BLaER1 treated with 17β-estradiol and CSF1 and Interleukin-3, amounts not matched to agents 10 nM and 100 nM (cell line): ENCODE data around the gene AUTS2.

ENCODE experiments used
- H3K27ac ChIP-seq, 11 experiments: shearing (Covaris generic); formaldehyde crosslinking; 2 replicates each; pipeline ENCODE4 v1.8.1; 2022
- H3K27me3 ChIP-seq, 11 experiments: shearing (Covaris generic); formaldehyde crosslinking; 2 replicates each; pipeline ENCODE4 v1.8.1; 2022
- H3K36me3 ChIP-seq, 11 experiments: shearing (Covaris generic); formaldehyde crosslinking; 2 replicates each; pipeline ENCODE4 v1.8.1; 2022
- H3K4me1 ChIP-seq, 10 experiments: shearing (Covaris generic); formaldehyde crosslinking; 2 replicates each; pipeline ENCODE4 v1.8.1; 2022
- H3K4me2 ChIP-seq, 11 experiments: shearing (Covaris generic); formaldehyde crosslinking; 2 replicates each; pipeline ENCODE4 v1.8.1; 2022
- H3K4me3 ChIP-seq, 10 experiments: shearing (Covaris generic); formaldehyde crosslinking; 2 replicates each; pipeline ENCODE4 v1.8.1; 2022
- H3K9ac ChIP-seq, 11 experiments: shearing (Covaris generic); formaldehyde crosslinking; 2 replicates each; pipeline ENCODE4 v1.8.1; 2022
- H3K9me3 ChIP-seq, 11 experiments: shearing (Covaris generic); formaldehyde crosslinking; replicated peaks in 1 of 11; 2 replicates each; pipeline ENCODE4 v1.8.1; 2022
- H4K20me1 ChIP-seq, 11 experiments: shearing (Covaris generic); formaldehyde crosslinking; 2 replicates each; pipeline ENCODE4 v1.8.1; 2022
- Cebpa-rat ChIP-seq, 11 experiments: shearing (Covaris generic); IDR thresholded peaks; 2 replicates each; pipeline ENCODE4 v1.8.1; 2022

AUTS2 gene

GRCh38 chr7:70788276-70788675 is 1190.0 kb downstream of the AUTS2 start:
- Histone ChIP-seq H3K27ac (no peak overlapping the region), H3K4me2 (no peak overlapping the region), H3K9ac (no peak overlapping the region), H3K4me1 (no peaks in the 10 kb centered on the region), H3K4me3 (no peak overlapping the region), H4K20me1 (peaks cover 0 to 57% (median 0%) of the 10 kb centered on the region in 11 experiments; a peak in 8 of 22 replicates), H3K27me3 (no peaks in the 10 kb centered on the region), H3K36me3 (peaks cover 90 to 100% (median 100%) of the 10 kb centered on the region in 11 experiments), H3K9me3 (no peaks in the 10 kb centered on the region)
- TF ChIP-seq Cebpa-rat (IDR thresholded peaks at IDR 0.05): no peak

- no peak overlapping the region for H3K9ac ChIP-seq
- H3K4me2 ChIP-seq: no peak overlapping the region
- H3K4me1 ChIP-seq: no peaks in the 10 kb centered on the region
- no peaks in the 10 kb centered on the region for H3K27me3 ChIP-seq
- H3K9me3 ChIP-seq: no peaks in the 10 kb centered on the region
- TF ChIP-seq Cebpa-rat (IDR thresholded peaks at IDR 0.05): no peak
- H3K27ac ChIP-seq: no peak overlapping the region
- H3K36me3 ChIP-seq: peaks cover 81 to 100% (median 97%) of the 10 kb centered on the region in 11 experiments
- H4K20me1 ChIP-seq: peaks cover 0 to 55% (median 0%) of the 10 kb centered on the region in 11 experiments; a peak in 7 of 22 replicates
- no peak overlapping the region for H3K4me3 ChIP-seq
Measured at GRCh38 chr7:70789481-70790214, 1191.4 kb downstream of the AUTS2 start.

- Histone ChIP-seq H4K20me1 (peaks cover 0 to 55% (median 0%) of the 10 kb centered on the region in 11 experiments; a peak in 7 of 22 replicates), H3K36me3 (peaks cover 73 to 96% (median 90%) of the 10 kb centered on the region in 11 experiments)
- no peak for TF ChIP-seq Cebpa-rat (IDR thresholded peaks at IDR 0.05)
Measured at GRCh38 chr7:70790215-70791073, 1192.2 kb downstream of the AUTS2 start.

GRCh38 chr7:70791341-70791740 is 1193.1 kb downstream of the AUTS2 start:
- no peak overlapping the region for H3K27ac ChIP-seq
- TF ChIP-seq Cebpa-rat (IDR thresholded peaks at IDR 0.05): no peak
- H3K9me3 ChIP-seq: no peaks in the 10 kb centered on the region
- peaks cover 0 to 50% (median 0%) of the 10 kb centered on the region in 11 experiments; a peak in 7 of 22 replicates for H4K20me1 ChIP-seq
- H3K27me3 ChIP-seq: no peaks in the 10 kb centered on the region
- no peak overlapping the region for H3K9ac ChIP-seq
- no peaks in the 10 kb centered on the region for H3K4me1 ChIP-seq
- no peak overlapping the region for H3K4me2 ChIP-seq
- no peak overlapping the region for H3K4me3 ChIP-seq
- H3K36me3 ChIP-seq: peaks cover 64 to 87% (median 81%) of the 10 kb centered on the region in 11 experiments

More at GRCh38 chr7:70790215-70791073, 1192.2 kb downstream of the AUTS2 start:
- Histone ChIP-seq H3K27me3 (no peaks in the 10 kb centered on the region), H3K9me3 (no peaks in the 10 kb centered on the region), H3K4me1 (no peaks in the 10 kb centered on the region), H3K4me2 (no peak overlapping the region), H3K9ac (no peak overlapping the region), H3K27ac (no peak overlapping the region), H3K4me3 (no peak overlapping the region)

GRCh38 chr7:70793060-70793459 is 1194.8 kb downstream of the AUTS2 start:
- H4K20me1 ChIP-seq: peaks cover 0 to 50% (median 0%) of the 10 kb centered on the region in 11 experiments; a peak in 6 of 22 replicates
- peaks cover 48 to 69% (median 64%) of the 10 kb centered on the region in 11 experiments for H3K36me3 ChIP-seq
- H3K9me3 ChIP-seq: peaks cover 0 to 5% (median 0%) of the 10 kb centered on the region in 11 experiments; a peak in 7 of 22 replicates

GRCh38 chr7:70793821-70794220 is 1195.5 kb downstream of the AUTS2 start:
- peaks cover 0 to 9% (median 0%) of the 10 kb centered on the region in 11 experiments; a peak in 7 of 22 replicates for H3K9me3 ChIP-seq

More at GRCh38 chr7:70793060-70793459, 1194.8 kb downstream of the AUTS2 start:
- Histone ChIP-seq H3K4me1 (no peaks in the 10 kb centered on the region), H3K4me2 (no peak overlapping the region), H3K9ac (no peak overlapping the region), H3K27me3 (no peaks in the 10 kb centered on the region), H3K27ac (no peak overlapping the region), H3K4me3 (no peak overlapping the region)
- TF ChIP-seq Cebpa-rat (IDR thresholded peaks at IDR 0.05): no peak

GRCh38 chr7:70794962-70795361 is 1196.7 kb downstream of the AUTS2 start:
- Histone ChIP-seq H3K9ac (no peak overlapping the region), H3K27me3 (no peaks in the 10 kb centered on the region)

More at GRCh38 chr7:70793821-70794220, 1195.5 kb downstream of the AUTS2 start:
- TF ChIP-seq Cebpa-rat (IDR thresholded peaks at IDR 0.05): no peak
- Histone ChIP-seq H3K4me1 (no peaks in the 10 kb centered on the region), H3K27me3 (no peaks in the 10 kb centered on the region), H3K9ac (no peak overlapping the region), H3K4me2 (no peak overlapping the region), H3K36me3 (peaks cover 40 to 62% (median 56%) of the 10 kb centered on the region in 11 experiments), H3K4me3 (no peak overlapping the region), H4K20me1 (peaks cover 0 to 43% (median 0%) of the 10 kb centered on the region in 11 experiments; a peak in 6 of 22 replicates), H3K27ac (no peak overlapping the region)

GRCh38 chr7:70795948-70796347 is 1197.7 kb downstream of the AUTS2 start:
- Histone ChIP-seq H3K36me3 (peaks cover 19 to 51% (median 38%) of the 10 kb centered on the region in 11 experiments; a peak in 21 of 22 replicates), H3K27ac (no peak overlapping the region), H3K27me3 (no peaks in the 10 kb centered on the region), H3K4me2 (no peak overlapping the region), H3K9ac (no peak overlapping the region), H4K20me1 (peaks cover 0 to 24% (median 0%) of the 10 kb centered on the region in 11 experiments; a peak in 4 of 22 replicates), H3K4me1 (peaks cover 1 to 3% (median 2%) of the 10 kb centered on the region in 10 experiments; a peak in 19 of 20 replicates), H3K4me3 (no peak overlapping the region), H3K9me3 (peaks cover 16 to 30% (median 21%) of the 10 kb centered on the region in 11 experiments)
- no peak for TF ChIP-seq Cebpa-rat (IDR thresholded peaks at IDR 0.05)

More at GRCh38 chr7:70794962-70795361, 1196.7 kb downstream of the AUTS2 start:
- H4K20me1 ChIP-seq: peaks cover 0 to 33% (median 0%) of the 10 kb centered on the region in 11 experiments; a peak in 6 of 22 replicates
- no peak overlapping the region for H3K4me2 ChIP-seq
- peaks cover 10 to 20% (median 11%) of the 10 kb centered on the region in 11 experiments for H3K9me3 ChIP-seq
- H3K27ac ChIP-seq: no peak overlapping the region
- H3K4me3 ChIP-seq: no peak overlapping the region
- TF ChIP-seq Cebpa-rat (IDR thresholded peaks at IDR 0.05): no peak
- H3K36me3 ChIP-seq: peaks cover 29 to 58% (median 48%) of the 10 kb centered on the region in 11 experiments
- H3K4me1 ChIP-seq: no peaks in the 10 kb centered on the region
